ENCODE data around the gene RTN3.
"Not testable (repeated sequence)": the region's sequence is repeated elsewhere in the genome, so short reads cannot be mapped to it uniquely, and the experiment has no call there.

Gene RTN3

GRCh38 chr11:63769042-63769713 lies 87.9 kb downstream of the RTN3 start:
- DNase-seq (ENCODE audit: low read depth): no peak

- no peak for DNase-seq (ENCODE audit: low read depth)
These were observed 88.6 kb downstream of the RTN3 start for GRCh38 chr11:63769714-63770455.

GRCh38 chr11:63770763-63771162 lies 89.5 kb downstream of the RTN3 start:
- DNase-seq (ENCODE audit: low read depth): no peak

GRCh38 chr11:63771741-63772318 lies 90.5 kb downstream of the RTN3 start:
- not testable (repeated sequence) for DNase-seq (ENCODE audit: low read depth)

- no peak for DNase-seq (ENCODE audit: low read depth)
These were observed 93.9 kb downstream of the RTN3 start for GRCh38 chr11:63775191-63775590.

- DNase-seq (ENCODE audit: low read depth): no peak
These were observed 97.7 kb downstream of the RTN3 start for GRCh38 chr11:63779039-63779438.

GRCh38 chr11:63782749-63783148 lies 101.4 kb downstream of the RTN3 start:
- no peak for DNase-seq (ENCODE audit: low read depth)

- DNase-seq (ENCODE audit: low read depth): no peak
These were observed 102.8 kb downstream of the RTN3 start for GRCh38 chr11:63783925-63784592.

GRCh38 chr11:63785823-63786222 lies 104.5 kb downstream of the RTN3 start:
- DNase-seq (ENCODE audit: low read depth): no peak

GRCh38 chr11:63791495-63792167 lies 110.3 kb downstream of the RTN3 start:
- DNase-seq (ENCODE audit: low read depth): no peak

GRCh38 chr11:63793161-63793560 lies 111.9 kb downstream of the RTN3 start:
- DNase-seq (ENCODE audit: low read depth): no peak

GRCh38 chr11:63795066-63795465 lies 113.8 kb downstream of the RTN3 start:
- no peak for DNase-seq (ENCODE audit: low read depth)

GRCh38 chr11:63800921-63801320 lies 119.6 kb downstream of the RTN3 start:
- no peak for DNase-seq (ENCODE audit: low read depth)

GRCh38 chr11:63802637-63803414 lies 121.5 kb downstream of the RTN3 start:
- no peak for DNase-seq (ENCODE audit: low read depth)

GRCh38 chr11:63804259-63804658 lies 123.0 kb downstream of the RTN3 start:
- no peak for DNase-seq (ENCODE audit: low read depth)

GRCh38 chr11:63805844-63806415 lies 124.6 kb downstream of the RTN3 start:
- no peak for DNase-seq (ENCODE audit: low read depth)

All from activated gamma-delta T cell treated with anti-CD3 and anti-CD28 coated beads, Interleukin-2, amount 50 U/mL, for 16 hours (primary cell).